GM21447 (cell line): ENCODE measurements around the gene SULT1A2.
"Not testable (repeated sequence)": the region's sequence is repeated elsewhere in the genome, so short reads cannot be mapped to it uniquely, and the experiment has no call there.

Experiments used
- ATAC-seq: cut with Tn5 transposase; IDR thresholded peaks from one replicate; pipeline ENCODE4 v1.9.1; 2021; ENCODE audit not compliant: unreplicated experiment

The SULT1A2 gene

GRCh38 chr16:28609631-28610594 is 13.1 kb upstream of the SULT1A2 start, which contains the start of gene SULT1A1:
TSS of gene SULT1A1 (minus strand) at chr16:28610044. CDS start at chr16:28608855, 1,189 bp downstream.
- no peak for ATAC-seq

- ATAC-seq = not testable (repeated sequence)
Measured at GRCh38 chr16:28608867-28609596, 12.2 kb upstream of the SULT1A2 start.

GRCh38 chr16:28608496-28608808 is 11.6 kb upstream of the SULT1A2 start:
- not testable (repeated sequence) for ATAC-seq

DNA sequence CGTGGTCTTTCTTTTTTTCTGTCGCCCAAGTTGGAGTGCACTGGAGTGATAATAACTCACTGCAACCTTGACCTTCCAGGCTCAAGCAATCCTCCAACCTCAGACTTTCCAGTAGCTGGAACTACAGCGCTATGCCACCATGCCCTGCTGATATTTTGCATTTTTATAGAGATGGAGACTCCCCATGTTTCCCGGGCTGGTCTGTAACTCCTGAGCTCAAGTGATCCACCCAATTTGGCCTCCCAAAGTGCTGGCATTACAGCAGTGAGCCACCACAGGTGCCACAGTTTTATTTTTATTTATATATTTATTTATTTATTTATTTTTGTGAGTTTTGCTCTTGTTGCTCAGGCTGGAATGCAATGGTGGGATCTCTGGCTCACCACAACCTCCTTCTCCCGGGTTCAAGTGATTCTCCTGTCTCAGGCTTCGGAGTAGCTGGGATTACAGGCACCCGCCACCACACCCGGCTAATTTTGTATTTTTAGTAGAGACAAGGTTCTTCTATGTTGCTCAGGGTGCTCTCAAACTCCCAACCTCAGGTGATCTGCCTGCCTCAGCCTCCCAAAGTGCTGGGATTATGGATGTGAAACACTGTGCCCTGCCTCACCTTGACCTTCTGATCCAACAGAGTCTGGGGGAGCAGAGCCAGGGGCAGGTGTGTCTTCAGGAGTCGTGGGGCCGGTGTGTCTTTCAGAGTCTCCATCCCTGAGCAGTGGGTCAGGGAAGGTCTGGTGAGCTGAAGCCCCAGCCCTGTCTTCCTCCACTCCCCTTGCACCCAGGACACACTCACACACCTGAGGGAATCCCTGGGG is 11.0 kb upstream of the SULT1A2 start:
- not testable (repeated sequence) for ATAC-seq

- no peak for ATAC-seq
Measured at GRCh38 chr16:28607116-28607623, 10.3 kb upstream of the SULT1A2 start.

DNA sequence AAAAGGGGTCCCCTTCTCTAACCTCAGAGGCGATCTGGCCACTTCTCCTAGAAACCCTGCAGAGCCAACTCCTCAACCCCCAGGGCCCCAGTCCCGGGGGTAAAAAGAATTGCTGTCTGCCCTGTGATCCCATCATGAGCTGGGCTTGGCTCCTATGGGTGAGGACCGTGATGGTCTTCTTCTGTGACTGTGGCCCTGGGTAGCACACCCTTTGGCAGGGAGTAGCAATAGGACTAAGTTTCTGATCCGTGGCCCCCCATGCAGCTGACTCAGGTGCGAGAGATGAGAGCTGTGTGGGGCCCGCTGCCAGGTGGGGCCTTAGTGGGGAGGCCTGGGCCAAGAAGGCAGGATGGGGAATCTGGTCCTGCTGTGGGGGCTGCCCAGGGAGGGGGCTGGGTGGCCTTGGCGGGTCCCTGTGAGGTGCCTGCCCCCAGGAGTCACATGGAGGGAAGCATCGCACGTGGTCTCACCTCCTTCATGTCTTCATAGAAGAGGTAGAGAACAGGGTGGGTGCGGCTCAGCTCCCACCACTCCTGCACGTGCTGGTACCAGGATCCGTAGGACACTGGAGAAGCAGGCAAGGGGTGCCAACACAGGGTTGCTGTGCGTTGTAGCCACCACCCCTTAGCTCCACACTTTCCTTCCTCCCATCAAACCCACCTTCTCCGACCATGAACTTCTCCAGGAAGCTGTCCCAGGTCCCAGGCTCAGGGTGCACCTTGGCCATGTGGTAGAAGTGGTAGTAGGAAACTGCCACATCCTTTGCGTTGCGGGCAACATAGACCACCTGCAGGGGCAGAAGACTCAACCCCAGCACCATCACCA is 9.7 kb upstream of the SULT1A2 start:
- ATAC-seq = no peak

- no peak for ATAC-seq
Measured at GRCh38 chr16:28604186-28604565, 7.3 kb upstream of the SULT1A2 start.

DNA sequence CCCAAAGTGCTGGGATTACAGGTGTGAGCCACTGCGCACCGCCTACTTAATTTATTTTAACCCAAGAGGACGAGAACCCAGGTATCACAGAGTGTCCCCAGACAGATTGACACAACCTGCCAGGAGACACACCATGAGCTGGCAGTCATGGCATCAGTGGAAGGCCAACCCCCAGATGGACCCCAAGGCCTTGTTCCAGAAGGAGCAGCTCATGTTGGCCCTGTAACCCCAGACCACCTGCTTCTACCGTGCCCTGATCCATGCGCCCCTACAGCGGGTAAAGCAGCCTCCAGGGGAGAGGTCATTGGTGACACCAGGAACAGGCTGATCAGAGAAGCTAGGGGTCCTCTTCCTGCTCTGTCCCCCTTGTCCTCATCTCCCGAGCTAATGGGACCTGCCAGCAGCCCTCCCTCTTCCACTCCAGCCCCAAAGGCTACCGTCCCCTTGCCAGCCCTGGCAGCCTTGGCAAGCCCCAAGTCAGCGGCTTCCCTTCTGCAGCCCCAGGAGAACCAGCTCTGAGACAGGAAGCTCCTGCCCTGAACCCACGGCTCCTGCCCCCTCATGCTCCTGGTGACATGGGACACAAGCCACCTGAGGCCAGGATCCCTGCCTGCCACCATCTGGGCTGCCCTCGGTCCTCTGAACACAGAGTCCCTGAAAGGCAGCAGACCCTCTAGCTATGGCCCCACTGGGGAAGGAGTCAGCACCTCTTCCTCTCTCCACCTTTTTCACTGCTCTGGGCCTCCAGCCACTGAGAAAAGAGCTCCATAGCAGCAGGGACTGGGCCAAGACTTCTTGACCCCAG is 6.7 kb upstream of the SULT1A2 start:
- ATAC-seq = no peak

DNA sequence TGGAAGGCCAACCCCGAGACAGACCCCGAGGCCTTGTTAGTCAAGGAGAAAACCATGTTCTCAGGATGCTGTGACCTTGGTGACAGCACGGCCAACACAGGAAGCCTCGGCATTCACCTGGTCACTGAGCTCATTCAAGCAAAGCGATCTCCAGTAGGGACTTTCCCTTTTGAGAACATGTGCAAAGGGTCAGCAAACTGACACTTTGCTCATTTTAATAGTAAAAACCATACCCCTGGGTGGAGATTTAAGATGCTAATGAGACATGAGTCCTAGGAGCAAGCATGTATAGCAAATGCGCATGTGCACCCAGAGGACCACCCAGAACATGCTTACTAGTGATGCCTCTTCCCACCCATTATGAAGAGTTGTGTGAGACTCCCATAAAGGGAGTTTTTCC is 5.7 kb upstream of the SULT1A2 start:
- no peak for ATAC-seq

DNA sequence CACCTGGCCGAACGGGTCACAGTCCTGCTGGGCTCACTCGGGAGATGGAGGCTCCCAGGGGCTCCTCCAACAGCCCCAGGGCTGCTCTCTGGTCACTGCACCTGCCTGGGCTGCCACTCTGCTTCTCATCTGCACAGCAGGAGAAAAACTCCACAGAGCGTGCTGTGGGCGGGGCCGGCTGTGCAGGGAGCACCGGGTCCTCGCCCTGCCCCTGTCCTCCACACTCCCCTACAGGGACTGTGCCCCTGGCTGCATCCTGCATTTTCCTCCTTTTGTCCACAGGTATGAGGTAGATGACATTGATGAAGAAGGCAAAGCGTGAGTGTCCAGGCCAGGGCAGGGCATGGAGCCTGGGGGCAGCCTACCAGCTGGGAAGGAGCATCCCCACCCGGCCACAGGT is 5.2 kb upstream of the SULT1A2 start:
- not testable (repeated sequence) for ATAC-seq

GRCh38 chr16:28601589-28601988 is 4.7 kb upstream of the SULT1A2 start:
- ATAC-seq = not testable (repeated sequence)

- not testable (repeated sequence) for ATAC-seq
Measured at GRCh38 chr16:28600965-28601364, 4.1 kb upstream of the SULT1A2 start.

GRCh38 chr16:28599377-28600285 is 2.8 kb upstream of the SULT1A2 start:
- ATAC-seq = peak; percentile 80

DNA sequence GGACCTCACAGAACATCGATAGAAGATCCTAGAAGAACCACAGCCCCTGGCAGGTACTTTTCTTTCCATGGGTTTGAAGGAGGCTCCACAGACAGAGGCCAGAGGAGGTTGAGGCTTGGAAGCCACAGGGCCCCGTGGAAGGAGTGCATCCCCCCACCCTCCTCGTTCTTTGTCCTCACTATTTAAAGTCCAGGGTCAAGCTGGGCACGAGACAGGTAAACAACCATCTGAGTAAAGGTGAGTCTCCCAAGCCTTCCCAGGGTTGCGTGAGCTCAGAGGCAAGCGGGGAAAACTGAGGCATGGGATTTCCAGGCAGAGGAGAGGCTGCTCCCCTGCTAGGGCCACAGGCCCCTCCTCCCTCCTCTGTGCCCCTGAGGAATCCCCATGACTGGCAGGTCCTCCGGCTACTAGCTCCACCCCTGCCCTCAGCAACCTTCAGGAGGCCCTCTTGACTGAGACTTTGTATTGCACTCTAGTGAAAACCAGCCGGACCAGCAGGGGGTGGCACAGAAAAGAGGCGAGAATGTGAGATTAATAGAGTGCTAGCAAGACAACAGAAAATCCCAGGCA is 927 bp upstream of the SULT1A2 start:
- no peak for ATAC-seq

- ATAC-seq = no peak
Measured at GRCh38 chr16:28596115-28596630, 677 bp downstream of the SULT1A2 start.

GRCh38 chr16:28595451-28595850 is 1.4 kb downstream of the SULT1A2 start:
- ATAC-seq = not testable (repeated sequence)

- no peak for ATAC-seq
Measured at GRCh38 chr16:28592979-28593553, 3.8 kb downstream of the SULT1A2 start.
